GM23338 (cell line): ENCODE measurements around the gene FKBP2. TPM values are rescaled to one million over a fixed set of nuclear protein-coding genes. Genes with fewer than 3 reads are reported as not detected.

Experiments
- ATAC-seq: fragments of 200-7000 bp; cut with Tn5 transposase; 3 replicates; pipeline ENCODE4 v1.9.1; 2020
- DNase-seq: peaks from one replicate; pipeline ENCODE4 v3.0.0-alpha.2; 2015; ENCODE audit warnings: low spot score
- H2AFZ ChIP-seq: fragments of 200-600 bp; sonication (generic); 2 replicates; pipeline ENCODE4 v1.8.0; 2016; ENCODE audit warnings: antibody characterized with exemption, mild to moderate bottlenecking, moderate library complexity
- H3F3A ChIP-seq: fragments of 200-600 bp; sonication (generic); replicated peaks from 2 replicates; pipeline ENCODE4 v1.8.0; 2017; ENCODE audit warnings: antibody characterized with exemption, mixed run types, low read depth
- H3K27ac ChIP-seq: fragments of 200-600 bp; sonication (generic); 2 replicates; pipeline ENCODE4 v1.6.1; 2016; ENCODE audit warnings: low read depth
- H3K27me3 ChIP-seq: fragments of 200-600 bp; sonication (generic); 2 replicates; pipeline ENCODE4 v1.8.0; 2016; ENCODE audit warnings: mild to moderate bottlenecking, mixed run types, moderate library complexity; ENCODE audit not compliant: insufficient read depth
- H3K36me3 ChIP-seq: fragments of 200-600 bp; sonication (generic); 2 replicates; pipeline ENCODE4 v1.8.0; 2016; ENCODE audit warnings: mild to moderate bottlenecking; ENCODE audit not compliant: insufficient read depth
- H3K4me1 ChIP-seq: fragments of 200-600 bp; sonication (generic); 2 replicates; pipeline ENCODE4 v1.8.0; 2016; ENCODE audit warnings: mild to moderate bottlenecking, moderate library complexity; ENCODE audit not compliant: insufficient read depth
- H3K4me2 ChIP-seq: fragments of 200-600 bp; sonication (generic); 2 replicates; pipeline ENCODE4 v1.7.1; 2017; ENCODE audit warnings: mixed run types
- H3K4me3 ChIP-seq: fragments of 200-600 bp; sonication (generic); 2 replicates; pipeline ENCODE4 v1.6.1; 2016; ENCODE audit warnings: mixed run types
- H3K79me2 ChIP-seq: fragments of 200-600 bp; sonication (generic); replicated peaks from 2 replicates; pipeline ENCODE4 v1.8.0; 2017; ENCODE audit warnings: mild to moderate bottlenecking; ENCODE audit not compliant: insufficient read depth
- H3K9me2 ChIP-seq: fragments of 200-600 bp; sonication (generic); 2 replicates; pipeline ENCODE4 v1.8.0; 2017; ENCODE audit not compliant: insufficient read depth
- H4K20me1 ChIP-seq: fragments of 200-600 bp; sonication (generic); replicated peaks from 2 replicates; pipeline ENCODE4 v1.8.0; 2017; ENCODE audit warnings: mild to moderate bottlenecking; ENCODE audit not compliant: insufficient read depth
- H3K27ac Mint-ChIP-seq: 2 replicates; pipeline ENCODE4 v1.8.0; 2020; ENCODE audit warnings: inconsistent platforms, mild to moderate bottlenecking, moderate library complexity, mixed read lengths
- H3K27me3 Mint-ChIP-seq: 3 replicates; pipeline ENCODE4 v1.8.0; 2022; ENCODE audit warnings: low read depth, mild to moderate bottlenecking, moderate library complexity, mixed read lengths, inconsistent platforms; ENCODE audit not compliant: insufficient read depth, poor library complexity
- H3K36me3 Mint-ChIP-seq: 3 replicates; pipeline ENCODE4 v1.8.0; 2021; ENCODE audit warnings: low read depth, mild to moderate bottlenecking, inconsistent platforms, moderate library complexity, mixed read lengths
- H3K4me1 Mint-ChIP-seq: 3 replicates; pipeline ENCODE4 v1.8.0; 2020; ENCODE audit warnings: mild to moderate bottlenecking, inconsistent platforms, mixed read lengths
- H3K4me3 Mint-ChIP-seq: 3 replicates; pipeline ENCODE4 v1.8.0; 2021; ENCODE audit warnings: moderate library complexity, mild to moderate bottlenecking, inconsistent platforms, mixed read lengths
- H3K9me3 Mint-ChIP-seq: 3 replicates; pipeline ENCODE4 v1.8.0; 2020; ENCODE audit warnings: moderate library complexity, mild to moderate bottlenecking, inconsistent platforms, mixed read lengths
- CREB1 ChIP-seq: fragments of 250-450 bp; sonication (Bioruptor Pico); IDR thresholded peaks from 2 replicates; pipeline ENCODE4 v1.5.0; 2020; ENCODE audit warnings: low read depth, mild to moderate bottlenecking, moderate library complexity
- EZH2 ChIP-seq: fragments of 200-600 bp; sonication (generic); IDR thresholded peaks from one replicate; pipeline ENCODE4 v1.8.0; 2017; ENCODE audit warnings: antibody characterized with exemption, mild to moderate bottlenecking, low read depth; ENCODE audit not compliant: unreplicated experiment
- JUNB ChIP-seq: IDR thresholded peaks from one replicate; pipeline ENCODE4 v1.6.1; 2016; ENCODE audit warnings: antibody characterized with exemption; ENCODE audit not compliant: unreplicated experiment
- POLR2AphosphoS5 ChIP-seq: IDR thresholded peaks from 2 replicates; pipeline ENCODE4 v1.6.1; 2016; ENCODE audit warnings: antibody characterized with exemption, low read depth
- ZNF114 ChIP-seq: fragments of 250-450 bp; sonication (Bioruptor Pico); IDR thresholded peaks from 2 replicates; pipeline ENCODE4 v1.5.0; 2020; ENCODE audit warnings: mild to moderate bottlenecking, moderate library complexity
- polyA plus RNA-seq: library from polyadenylated mRNA; unstranded; fragments of >200 nt; fragmentation: Nextera tagmentation; extraction: Ambion mirVana; gene quantifications from 2 replicates; pipeline ENCODE4 v1.2.1, GENCODE V29; 2016
- total RNA-seq: library from RNA; depleted of rRNA; stranded (reverse); fragments of >200 nt; shearing (Covaris generic); gene quantifications from 2 replicates; pipeline ENCODE4 v1.2.3, GENCODE V29; 2014
- TF ChIP-seq, protein P1 (sequence below): IDR thresholded peaks from one replicate; pipeline ENCODE4 v1.6.1; 2018; ENCODE audit warnings: antibody characterized with exemption; ENCODE audit not compliant: unreplicated experiment
- TF ChIP-seq, protein P2 (sequence below): IDR thresholded peaks from 2 replicates; pipeline ENCODE4 v1.6.1; 2016; ENCODE audit warnings: antibody characterized with exemption
- TF ChIP-seq, protein P3 (sequence below): fragments of 250-450 bp; sonication (Bioruptor Pico); IDR thresholded peaks from 2 replicates; pipeline ENCODE4 v1.5.0; 2020; ENCODE audit warnings: mild to moderate bottlenecking, moderate library complexity

The FKBP2 gene
- total and polyA plus RNA-seq, 2 experiments from 2014 or later, result 31.4 to 201 TPM

DNA sequence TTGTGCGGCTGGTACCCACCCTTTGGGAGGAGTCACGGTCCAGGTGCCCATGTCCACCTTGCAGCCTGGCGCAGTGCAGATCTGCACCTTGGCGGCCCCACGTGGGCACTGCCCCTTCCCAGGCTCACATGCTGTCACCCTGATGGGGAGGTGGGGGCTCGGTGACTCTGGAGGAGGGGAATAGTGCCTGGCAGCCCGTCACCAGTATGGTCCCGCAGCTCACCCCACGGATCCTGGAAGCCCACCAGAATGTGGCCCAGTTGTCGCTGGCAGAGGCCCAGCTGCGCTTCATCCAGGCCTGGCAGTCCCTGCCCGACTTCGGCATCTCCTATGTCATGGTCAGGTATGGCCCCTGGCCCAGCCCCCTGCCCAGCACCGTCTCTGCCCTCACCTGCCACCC, 20.1 kb upstream of the FKBP2 start:
- Histone ChIP-seq H3K36me3 (no peaks in the 10 kb centered on the region; the same call in 1 of the 2 replicates), H3K79me2 (no peaks in the 10 kb centered on the region), H3K4me1 (no peaks in the 10 kb centered on the region; the same call in 1 of the 2 replicates), H3K4me2 (no peak overlapping the region), H3K27me3 (no peaks in the 10 kb centered on the region), H3K27ac (no peak overlapping the region), H3K4me3 (no peak overlapping the region), H4K20me1 (no peaks in the 10 kb centered on the region), H3K9me2 (no peaks in the 10 kb centered on the region), H2AFZ (no peak overlapping the region), H3F3A (no peaks in the 10 kb centered on the region)
- Mint-ChIP-seq H3K4me1 (peaks cover 10% of the 10 kb centered on the region; the same call in 2 of the 3 replicates), H3K9me3 (no peaks in the 10 kb centered on the region), H3K36me3 (peaks cover 3% of the 10 kb centered on the region; the same call in 1 of the 3 replicates), H3K27ac (no peak overlapping the region), H3K27me3 (peaks cover 5% of the 10 kb centered on the region), H3K4me3 (no peak overlapping the region)
- DNase-seq, result no peak
- TF ChIP-seq, protein P1, sequence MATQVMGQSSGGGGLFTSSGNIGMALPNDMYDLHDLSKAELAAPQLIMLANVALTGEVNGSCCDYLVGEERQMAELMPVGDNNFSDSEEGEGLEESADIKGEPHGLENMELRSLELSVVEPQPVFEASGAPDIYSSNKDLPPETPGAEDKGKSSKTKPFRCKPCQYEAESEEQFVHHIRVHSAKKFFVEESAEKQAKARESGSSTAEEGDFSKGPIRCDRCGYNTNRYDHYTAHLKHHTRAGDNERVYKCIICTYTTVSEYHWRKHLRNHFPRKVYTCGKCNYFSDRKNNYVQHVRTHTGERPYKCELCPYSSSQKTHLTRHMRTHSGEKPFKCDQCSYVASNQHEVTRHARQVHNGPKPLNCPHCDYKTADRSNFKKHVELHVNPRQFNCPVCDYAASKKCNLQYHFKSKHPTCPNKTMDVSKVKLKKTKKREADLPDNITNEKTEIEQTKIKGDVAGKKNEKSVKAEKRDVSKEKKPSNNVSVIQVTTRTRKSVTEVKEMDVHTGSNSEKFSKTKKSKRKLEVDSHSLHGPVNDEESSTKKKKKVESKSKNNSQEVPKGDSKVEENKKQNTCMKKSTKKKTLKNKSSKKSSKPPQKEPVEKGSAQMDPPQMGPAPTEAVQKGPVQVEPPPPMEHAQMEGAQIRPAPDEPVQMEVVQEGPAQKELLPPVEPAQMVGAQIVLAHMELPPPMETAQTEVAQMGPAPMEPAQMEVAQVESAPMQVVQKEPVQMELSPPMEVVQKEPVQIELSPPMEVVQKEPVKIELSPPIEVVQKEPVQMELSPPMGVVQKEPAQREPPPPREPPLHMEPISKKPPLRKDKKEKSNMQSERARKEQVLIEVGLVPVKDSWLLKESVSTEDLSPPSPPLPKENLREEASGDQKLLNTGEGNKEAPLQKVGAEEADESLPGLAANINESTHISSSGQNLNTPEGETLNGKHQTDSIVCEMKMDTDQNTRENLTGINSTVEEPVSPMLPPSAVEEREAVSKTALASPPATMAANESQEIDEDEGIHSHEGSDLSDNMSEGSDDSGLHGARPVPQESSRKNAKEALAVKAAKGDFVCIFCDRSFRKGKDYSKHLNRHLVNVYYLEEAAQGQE, result no peak
- TF ChIP-seq ZNF114 (CRISPR knock-in tag), result no peak
- TF ChIP-seq, protein P2, sequence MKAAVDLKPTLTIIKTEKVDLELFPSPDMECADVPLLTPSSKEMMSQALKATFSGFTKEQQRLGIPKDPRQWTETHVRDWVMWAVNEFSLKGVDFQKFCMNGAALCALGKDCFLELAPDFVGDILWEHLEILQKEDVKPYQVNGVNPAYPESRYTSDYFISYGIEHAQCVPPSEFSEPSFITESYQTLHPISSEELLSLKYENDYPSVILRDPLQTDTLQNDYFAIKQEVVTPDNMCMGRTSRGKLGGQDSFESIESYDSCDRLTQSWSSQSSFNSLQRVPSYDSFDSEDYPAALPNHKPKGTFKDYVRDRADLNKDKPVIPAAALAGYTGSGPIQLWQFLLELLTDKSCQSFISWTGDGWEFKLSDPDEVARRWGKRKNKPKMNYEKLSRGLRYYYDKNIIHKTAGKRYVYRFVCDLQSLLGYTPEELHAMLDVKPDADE, result no peak
- no peak for ATAC-seq

DNA sequence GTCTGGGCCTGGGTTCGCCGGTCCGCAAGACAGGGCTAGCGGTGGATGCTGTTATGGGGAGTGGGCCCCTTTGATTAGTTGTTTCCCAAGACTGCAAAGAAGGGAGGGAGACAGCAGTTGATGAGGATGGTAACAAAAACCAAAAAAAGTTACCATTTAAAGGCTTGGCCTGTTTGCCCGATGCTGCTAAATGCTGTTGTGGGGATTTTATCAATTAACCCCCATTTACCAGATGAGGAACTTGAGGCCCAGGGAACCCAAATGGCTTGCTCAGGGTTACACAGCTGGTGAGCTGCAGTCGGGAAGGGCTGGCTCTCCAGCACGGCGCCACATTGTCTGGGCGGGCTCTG, 18.3 kb upstream of the FKBP2 start:
- DNase-seq, result no peak
- TF ChIP-seq EZH2 (no peak), JUNB (no peak), CREB1 (CRISPR knock-in tag) (no peak), POLR2AphosphoS5 (no peak)
- TF ChIP-seq, protein P3, sequence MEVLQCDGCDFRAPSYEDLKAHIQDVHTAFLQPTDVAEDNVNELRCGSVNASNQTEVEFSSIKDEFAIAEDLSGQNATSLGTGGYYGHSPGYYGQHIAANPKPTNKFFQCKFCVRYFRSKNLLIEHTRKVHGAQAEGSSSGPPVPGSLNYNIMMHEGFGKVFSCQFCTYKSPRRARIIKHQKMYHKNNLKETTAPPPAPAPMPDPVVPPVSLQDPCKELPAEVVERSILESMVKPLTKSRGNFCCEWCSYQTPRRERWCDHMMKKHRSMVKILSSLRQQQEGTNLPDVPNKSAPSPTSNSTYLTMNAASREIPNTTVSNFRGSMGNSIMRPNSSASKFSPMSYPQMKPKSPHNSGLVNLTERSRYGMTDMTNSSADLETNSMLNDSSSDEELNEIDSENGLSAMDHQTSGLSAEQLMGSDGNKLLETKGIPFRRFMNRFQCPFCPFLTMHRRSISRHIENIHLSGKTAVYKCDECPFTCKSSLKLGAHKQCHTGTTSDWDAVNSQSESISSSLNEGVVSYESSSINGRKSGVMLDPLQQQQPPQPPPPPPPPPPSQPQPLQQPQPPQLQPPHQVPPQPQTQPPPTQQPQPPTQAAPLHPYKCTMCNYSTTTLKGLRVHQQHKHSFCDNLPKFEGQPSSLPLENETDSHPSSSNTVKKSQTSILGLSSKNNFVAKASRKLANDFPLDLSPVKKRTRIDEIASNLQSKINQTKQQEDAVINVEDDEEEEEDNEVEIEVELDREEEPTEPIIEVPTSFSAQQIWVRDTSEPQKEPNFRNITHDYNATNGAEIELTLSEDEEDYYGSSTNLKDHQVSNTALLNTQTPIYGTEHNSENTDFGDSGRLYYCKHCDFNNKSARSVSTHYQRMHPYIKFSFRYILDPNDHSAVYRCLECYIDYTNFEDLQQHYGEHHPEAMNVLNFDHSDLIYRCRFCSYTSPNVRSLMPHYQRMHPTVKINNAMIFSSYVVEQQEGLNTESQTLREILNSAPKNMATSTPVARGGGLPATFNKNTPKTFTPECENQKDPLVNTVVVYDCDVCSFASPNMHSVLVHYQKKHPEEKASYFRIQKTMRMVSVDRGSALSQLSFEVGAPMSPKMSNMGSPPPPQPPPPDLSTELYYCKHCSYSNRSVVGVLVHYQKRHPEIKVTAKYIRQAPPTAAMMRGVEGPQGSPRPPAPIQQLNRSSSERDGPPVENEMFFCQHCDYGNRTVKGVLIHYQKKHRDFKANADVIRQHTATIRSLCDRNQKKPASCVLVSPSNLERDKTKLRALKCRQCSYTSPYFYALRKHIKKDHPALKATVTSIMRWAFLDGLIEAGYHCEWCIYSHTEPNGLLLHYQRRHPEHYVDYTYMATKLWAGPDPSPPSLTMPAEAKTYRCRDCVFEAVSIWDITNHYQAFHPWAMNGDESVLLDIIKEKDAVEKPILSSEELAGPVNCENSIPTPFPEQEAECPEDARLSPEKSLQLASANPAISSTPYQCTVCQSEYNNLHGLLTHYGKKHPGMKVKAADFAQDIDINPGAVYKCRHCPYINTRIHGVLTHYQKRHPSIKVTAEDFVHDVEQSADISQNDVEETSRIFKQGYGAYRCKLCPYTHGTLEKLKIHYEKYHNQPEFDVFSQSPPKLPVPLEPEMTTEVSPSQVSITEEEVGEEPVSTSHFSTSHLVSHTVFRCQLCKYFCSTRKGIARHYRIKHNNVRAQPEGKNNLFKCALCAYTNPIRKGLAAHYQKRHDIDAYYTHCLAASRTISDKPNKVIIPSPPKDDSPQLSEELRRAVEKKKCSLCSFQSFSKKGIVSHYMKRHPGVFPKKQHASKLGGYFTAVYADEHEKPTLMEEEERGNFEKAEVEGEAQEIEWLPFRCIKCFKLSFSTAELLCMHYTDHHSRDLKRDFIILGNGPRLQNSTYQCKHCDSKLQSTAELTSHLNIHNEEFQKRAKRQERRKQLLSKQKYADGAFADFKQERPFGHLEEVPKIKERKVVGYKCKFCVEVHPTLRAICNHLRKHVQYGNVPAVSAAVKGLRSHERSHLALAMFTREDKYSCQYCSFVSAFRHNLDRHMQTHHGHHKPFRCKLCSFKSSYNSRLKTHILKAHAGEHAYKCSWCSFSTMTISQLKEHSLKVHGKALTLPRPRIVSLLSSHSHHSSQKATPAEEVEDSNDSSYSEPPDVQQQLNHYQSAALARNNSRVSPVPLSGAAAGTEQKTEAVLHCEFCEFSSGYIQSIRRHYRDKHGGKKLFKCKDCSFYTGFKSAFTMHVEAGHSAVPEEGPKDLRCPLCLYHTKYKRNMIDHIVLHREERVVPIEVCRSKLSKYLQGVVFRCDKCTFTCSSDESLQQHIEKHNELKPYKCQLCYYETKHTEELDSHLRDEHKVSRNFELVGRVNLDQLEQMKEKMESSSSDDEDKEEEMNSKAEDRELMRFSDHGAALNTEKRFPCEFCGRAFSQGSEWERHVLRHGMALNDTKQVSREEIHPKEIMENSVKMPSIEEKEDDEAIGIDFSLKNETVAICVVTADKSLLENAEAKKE (CRISPR knock-in tag), result no peak
- no peak for ATAC-seq
- Histone ChIP-seq H3K27me3 (no peaks in the 10 kb centered on the region), H3K9me2 (no peaks in the 10 kb centered on the region), H3K27ac (no peak overlapping the region), H3K79me2 (no peaks in the 10 kb centered on the region; the same call in 1 of the 2 replicates), H3K4me1 (no peaks in the 10 kb centered on the region; the same call in 1 of the 2 replicates), H3F3A (no peaks in the 10 kb centered on the region), H3K36me3 (no peaks in the 10 kb centered on the region; the same call in 1 of the 2 replicates), H3K4me3 (no peak overlapping the region), H2AFZ (no peak overlapping the region), H3K4me2 (no peak overlapping the region), H4K20me1 (no peaks in the 10 kb centered on the region)
- Mint-ChIP-seq H3K4me1 (peaks cover 9% of the 10 kb centered on the region), H3K9me3 (no peaks in the 10 kb centered on the region), H3K36me3 (no peaks in the 10 kb centered on the region), H3K27ac (no peak overlapping the region), H3K4me3 (no peak overlapping the region), H3K27me3 (peaks cover 9% of the 10 kb centered on the region)
